ACC112 (cell line): ENCODE data around the gene ANKRD13D.

Source experiments
- H2AFZ ChIP-seq: fragments of 200-600 bp; sonication (generic); one replicate; pipeline ENCODE4 v1.6.0; 2017; ENCODE audit warnings: antibody characterized with exemption, low read length; ENCODE audit not compliant: unreplicated experiment
- H3K27ac ChIP-seq: fragments of 200-600 bp; sonication (generic); 2 replicates; pipeline ENCODE4 v1.5.1; 2014; ENCODE audit warnings: low read depth, mild to moderate bottlenecking, antibody characterized with exemption, low read length, moderate library complexity
- H3K27me3 ChIP-seq: fragments of 200-600 bp; sonication (generic); 2 replicates; pipeline ENCODE4 v1.6.1; 2014; ENCODE audit warnings: mild to moderate bottlenecking, antibody characterized with exemption, low read length, moderate library complexity, mixed read lengths; ENCODE audit not compliant: insufficient read depth
- H3K36me3 ChIP-seq: fragments of 200-600 bp; sonication (generic); 2 replicates; pipeline ENCODE4 v1.6.1; 2016; ENCODE audit warnings: mild to moderate bottlenecking, antibody characterized with exemption, low read length, moderate library complexity, mixed read lengths; ENCODE audit not compliant: insufficient read depth
- H3K4me1 ChIP-seq: fragments of 200-600 bp; sonication (generic); one replicate; pipeline ENCODE4 v1.6.1; 2016; ENCODE audit warnings: low read length, mixed read lengths; ENCODE audit not compliant: insufficient read depth, unreplicated experiment, control insufficient read depth
- H3K4me3 ChIP-seq: fragments of 200-600 bp; sonication (generic); 2 replicates; pipeline ENCODE4 v1.5.1; 2014; ENCODE audit warnings: mild to moderate bottlenecking, low read depth, low read length
- H3K79me2 ChIP-seq: fragments of 200-600 bp; sonication (generic); one replicate; pipeline ENCODE4 v1.6.0; 2016; ENCODE audit warnings: low read length; ENCODE audit not compliant: control insufficient read depth, unreplicated experiment, insufficient read depth

ANKRD13D gene

DNA sequence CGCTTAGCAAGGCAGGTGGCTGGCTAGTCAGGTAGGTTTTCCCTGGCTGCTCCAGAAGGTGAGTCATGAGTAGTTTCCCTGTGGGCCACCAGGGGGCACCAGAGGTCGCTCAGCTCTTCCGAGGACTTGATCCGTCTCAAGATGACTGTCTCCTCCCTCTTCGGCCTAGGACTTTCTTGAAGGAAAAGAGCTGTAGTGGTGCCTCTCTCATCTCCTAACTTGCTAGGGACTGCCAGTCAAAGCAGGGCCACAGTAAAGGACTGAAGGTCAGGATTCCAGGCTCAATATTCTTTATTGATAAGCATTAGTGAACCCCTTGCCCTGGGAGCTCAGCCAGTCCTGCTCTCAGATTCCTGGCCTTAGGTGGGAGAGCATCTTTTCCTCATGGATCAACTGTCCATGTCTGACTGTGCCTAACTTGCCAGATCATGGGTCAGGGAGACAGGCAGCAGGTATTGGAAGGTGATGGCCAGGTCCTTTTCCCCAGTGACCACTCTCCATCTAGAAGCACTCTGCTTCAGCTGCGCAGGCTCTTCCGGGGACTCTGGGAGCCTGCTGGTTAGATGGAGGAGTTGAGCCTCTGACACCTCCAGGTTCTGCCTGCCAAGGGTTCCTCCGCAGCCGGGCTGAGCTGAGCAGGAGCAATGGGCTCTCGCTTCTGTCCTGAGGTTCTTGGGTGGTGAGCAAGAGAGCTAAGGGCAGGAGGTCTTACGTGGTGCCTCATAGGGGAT is 62.3 kb downstream of the ANKRD13D start:
- Histone ChIP-seq H2AFZ (no peak overlapping the region), H3K4me3 (peak overlapping the region; percentile 2), H3K4me1 (peaks cover 60% of the 10 kb centered on the region), H3K27me3 (no peaks in the 10 kb centered on the region), H3K36me3 (no peaks in the 10 kb centered on the region), H3K27ac (peak overlapping the region; percentile 5), H3K79me2 (peaks cover 9% of the 10 kb centered on the region)
